Omental fat pad (tissue), 4 donors: ENCODE measurements around the gene PRICKLE4. TPM values are rescaled to one million over a fixed set of nuclear protein-coding genes. Genes with fewer than 3 reads are reported as not detected.

ENCODE experiments used
- ATAC-seq: fragments of 150-250 bp; one replicate; pipeline ENCODE4 v1.9.1; 2016; ENCODE audit warnings: mild to moderate bottlenecking, moderate library complexity; ENCODE audit not compliant: low FRiP score
- DNase-seq: peaks from one replicate; pipeline ENCODE4 v3.0.0-alpha.2; 2019; ENCODE audit warnings: low spot score
- total RNA-seq, 4 donors: library from RNA; depleted of rRNA; stranded (reverse); fragments of >200 nt; gene quantifications; one replicate each; pipeline ENCODE4 v1.1.0, GENCODE V29; 2016
- TF ChIP-seq, protein P1 (sequence below), 3 donors: fragments of 450-650 bp; IDR thresholded peaks; one replicate each; pipeline ENCODE4 v1.5.1; 2016 to 2017; ENCODE audit warnings: antibody characterized with exemption in 3 of 3, mild to moderate bottlenecking in 3 of 3, moderate library complexity in 2 of 3

Gene PRICKLE4
- total RNA-seq, 4 donors from 2014 or later: 1.6 to 11.7 (median 8.6) TPM

DNA sequence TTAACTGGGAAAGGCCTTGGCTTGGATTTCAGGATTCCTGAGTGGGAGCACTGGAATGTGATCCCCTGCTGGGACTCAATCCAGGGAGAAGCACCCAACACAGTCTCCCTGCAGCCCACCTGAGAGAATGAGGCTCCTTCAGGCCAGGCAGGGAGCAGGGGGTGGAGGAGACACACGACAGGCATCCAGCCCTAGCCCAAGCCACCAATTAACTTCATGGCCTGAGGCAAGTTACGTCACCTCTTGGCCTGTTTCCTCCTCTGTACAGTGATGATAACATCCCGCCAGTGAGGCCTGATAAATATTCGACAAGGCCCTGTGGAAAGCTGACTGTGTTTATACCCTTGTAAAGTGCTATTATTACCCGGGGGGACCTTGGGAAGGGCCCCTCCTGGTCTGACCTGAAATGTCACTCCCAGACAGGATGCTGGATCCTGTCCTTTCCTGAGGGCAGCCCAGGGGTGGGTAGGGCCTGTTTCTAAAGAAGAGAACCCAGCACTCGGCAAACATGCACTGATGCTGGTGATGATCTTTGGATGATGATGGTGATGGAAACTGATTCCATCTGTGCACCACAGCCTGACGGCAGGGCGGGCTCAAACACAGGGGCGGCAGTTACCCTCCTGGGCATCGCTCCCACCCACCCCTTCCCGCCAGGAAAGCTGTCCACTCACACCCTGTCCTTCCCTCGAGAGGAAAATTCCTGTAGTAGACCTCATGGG lies 13.3 kb upstream of the PRICKLE4 start:
- TF ChIP-seq, protein P1, sequence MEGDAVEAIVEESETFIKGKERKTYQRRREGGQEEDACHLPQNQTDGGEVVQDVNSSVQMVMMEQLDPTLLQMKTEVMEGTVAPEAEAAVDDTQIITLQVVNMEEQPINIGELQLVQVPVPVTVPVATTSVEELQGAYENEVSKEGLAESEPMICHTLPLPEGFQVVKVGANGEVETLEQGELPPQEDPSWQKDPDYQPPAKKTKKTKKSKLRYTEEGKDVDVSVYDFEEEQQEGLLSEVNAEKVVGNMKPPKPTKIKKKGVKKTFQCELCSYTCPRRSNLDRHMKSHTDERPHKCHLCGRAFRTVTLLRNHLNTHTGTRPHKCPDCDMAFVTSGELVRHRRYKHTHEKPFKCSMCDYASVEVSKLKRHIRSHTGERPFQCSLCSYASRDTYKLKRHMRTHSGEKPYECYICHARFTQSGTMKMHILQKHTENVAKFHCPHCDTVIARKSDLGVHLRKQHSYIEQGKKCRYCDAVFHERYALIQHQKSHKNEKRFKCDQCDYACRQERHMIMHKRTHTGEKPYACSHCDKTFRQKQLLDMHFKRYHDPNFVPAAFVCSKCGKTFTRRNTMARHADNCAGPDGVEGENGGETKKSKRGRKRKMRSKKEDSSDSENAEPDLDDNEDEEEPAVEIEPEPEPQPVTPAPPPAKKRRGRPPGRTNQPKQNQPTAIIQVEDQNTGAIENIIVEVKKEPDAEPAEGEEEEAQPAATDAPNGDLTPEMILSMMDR (IDR thresholded peaks at IDR 0.05): no peak
- DNase-seq (no peak), ATAC-seq (peak; percentile 29)

DNA sequence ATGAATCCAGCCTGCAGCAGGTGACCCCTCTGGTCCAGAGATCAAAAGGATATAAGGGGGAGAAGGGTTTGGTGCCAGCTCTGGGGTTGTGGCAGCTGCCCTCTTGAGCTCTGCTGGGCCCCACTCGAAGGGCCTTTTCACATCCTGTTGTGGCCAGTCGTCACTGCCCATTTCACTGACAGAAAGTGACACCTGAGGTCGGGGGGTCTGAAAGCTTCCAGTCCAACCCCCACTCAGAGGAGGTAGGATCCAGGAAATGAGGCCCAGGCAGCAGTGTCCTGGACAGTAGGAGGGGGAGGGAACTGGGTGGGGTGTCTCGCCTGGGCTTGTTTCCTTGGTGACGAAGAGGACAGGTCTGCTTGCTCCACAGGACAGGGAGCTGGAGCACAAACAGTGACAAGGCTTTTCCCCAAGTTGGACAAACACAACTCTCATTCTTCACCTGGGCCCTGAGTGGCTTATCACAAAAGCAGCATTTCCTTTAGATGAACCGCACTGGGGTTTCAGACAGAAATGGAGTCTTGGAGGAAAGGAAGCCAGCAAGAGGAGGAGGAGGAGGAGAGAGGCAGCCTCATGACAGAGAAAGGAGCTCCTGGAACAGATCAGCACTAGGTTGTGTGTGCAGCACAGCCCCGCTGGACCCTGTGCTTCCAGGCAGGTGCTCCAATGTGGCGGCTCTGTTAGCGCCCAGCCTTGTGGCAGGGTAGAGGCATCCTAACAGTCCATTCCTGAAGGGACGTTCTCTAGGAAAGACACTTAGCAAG lies 11.9 kb upstream of the PRICKLE4 start:
- TF ChIP-seq, protein P1 (IDR thresholded peaks at IDR 0.05): no peak
- no peak for DNase-seq
- ATAC-seq: no peak

DNA sequence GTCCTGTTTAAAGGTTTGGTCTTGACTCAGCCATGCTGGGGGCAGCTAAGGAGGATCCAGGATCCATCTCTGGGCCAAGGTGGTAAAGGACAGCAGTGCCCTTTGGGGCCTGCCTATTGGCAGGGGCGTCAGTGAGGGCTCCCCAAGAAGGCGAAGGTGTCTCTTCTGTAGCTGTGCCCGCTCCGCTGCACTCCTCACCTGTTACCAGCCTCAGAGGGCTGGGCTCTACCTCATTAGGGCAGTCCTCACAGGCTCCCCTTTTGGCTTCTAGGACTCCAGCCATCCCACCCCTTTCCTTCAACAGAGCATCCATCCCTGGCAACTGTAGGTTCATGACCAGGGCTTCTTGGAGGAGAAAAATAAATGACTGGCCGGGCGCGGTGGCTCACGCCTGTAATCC lies 11.2 kb upstream of the PRICKLE4 start:
- DNase-seq (no peak), ATAC-seq (no peak)
- TF ChIP-seq, protein P1 (IDR thresholded peaks at IDR 0.05): no peak

DNA sequence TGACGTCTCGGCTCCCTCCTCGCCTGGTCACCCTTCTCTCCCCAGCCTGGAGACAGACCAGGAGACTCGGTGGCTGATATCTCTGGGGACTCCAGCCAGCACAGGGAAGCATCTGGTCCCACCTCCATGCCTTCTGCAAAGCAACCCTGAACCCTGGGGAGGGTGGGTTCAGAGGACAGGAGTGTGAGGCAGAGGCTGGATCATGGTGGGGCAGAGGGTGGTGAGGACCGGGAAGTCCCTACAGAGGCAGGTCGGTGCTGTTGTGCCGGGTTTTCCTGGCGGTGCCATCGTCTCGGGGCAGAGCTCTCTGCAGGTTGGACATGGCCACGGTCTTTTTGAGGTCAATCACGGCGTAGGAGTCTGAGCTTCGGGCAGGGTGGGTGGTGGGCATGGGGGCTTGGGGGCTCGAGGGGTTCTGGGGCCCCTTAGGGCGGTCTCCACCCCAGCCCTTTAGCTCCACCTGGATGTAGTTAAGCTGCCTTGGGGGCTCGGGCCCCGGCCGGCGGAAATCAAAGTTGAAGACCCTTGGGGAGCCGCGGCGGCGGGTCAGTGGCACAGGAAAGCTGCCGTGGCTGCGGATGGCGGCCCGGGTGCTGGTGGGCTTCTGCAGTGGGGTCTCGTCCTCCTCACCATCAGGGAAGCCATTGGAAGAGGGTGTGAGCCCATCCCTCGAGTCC lies 10.1 kb upstream of the PRICKLE4 start:
- TF ChIP-seq, protein P1 (IDR thresholded peaks at IDR 0.05): no peak
- ATAC-seq (no peak), DNase-seq (no peak)

DNA sequence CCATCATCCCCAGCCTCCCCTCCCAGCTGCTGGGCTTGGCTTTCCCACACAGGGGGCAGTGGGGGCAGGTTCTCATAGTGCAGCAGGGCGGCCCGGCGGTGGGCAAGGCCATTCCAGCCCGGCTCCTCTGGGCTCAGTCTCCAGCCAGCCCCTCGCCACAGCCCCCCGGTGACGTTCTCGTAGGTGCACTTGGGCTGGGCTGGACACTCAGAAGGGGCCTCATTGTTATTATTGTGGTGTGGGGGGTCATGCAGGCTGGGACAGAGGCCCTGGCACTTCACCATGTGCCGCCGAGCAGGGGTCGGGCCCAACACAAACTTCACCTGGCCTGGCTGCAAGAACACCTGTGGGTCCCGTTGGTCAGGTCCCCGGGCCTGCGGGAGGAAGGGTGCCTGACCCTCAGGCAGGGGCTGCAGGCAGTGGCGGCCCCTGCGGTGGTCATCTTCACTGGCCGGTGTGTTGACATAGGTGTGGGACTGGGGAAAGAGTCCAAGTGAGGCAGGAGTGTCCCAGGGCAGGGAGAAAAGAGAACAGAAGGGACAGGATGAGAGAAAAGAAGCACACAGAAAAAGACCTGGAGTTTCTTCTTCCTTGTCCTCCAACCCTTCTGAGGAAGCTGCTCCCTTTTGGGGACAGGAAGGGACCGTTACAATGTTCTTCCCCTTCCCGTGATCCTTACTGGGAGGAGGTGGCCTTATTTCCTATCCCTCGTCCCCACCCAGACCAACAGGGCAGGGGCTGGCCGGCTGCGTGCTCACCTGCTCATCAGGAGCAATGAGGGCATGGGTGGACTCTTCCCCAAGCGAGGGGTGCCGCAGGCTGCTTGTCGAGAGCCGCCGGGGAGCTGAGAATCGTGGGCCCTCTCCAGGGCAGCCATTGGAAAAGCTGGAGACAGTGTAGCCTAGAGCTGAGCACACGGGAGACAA lies 9.3 kb upstream of the PRICKLE4 start:
- TF ChIP-seq, protein P1 (IDR thresholded peaks at IDR 0.05): no peak
- ATAC-seq (no peak), DNase-seq (no peak)

DNA sequence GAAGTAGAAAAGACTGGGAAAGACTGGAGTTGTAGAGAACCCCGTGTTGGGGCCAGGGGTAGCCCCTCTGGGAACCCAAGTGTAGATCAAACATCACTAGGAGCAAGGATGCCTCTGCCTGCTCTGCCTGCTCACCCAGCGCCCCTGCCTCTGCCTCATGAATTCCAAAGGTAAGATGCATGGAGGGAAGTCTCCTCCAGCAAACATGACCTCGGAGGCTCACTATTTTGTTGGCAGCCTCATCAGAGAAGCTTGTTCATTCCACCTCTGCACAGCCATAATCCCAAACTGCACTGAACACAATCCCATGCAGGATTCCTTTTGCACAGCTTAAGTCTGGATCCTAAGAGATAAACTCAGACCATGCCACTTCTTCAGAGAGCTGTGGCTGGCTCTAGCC lies 5.7 kb upstream of the PRICKLE4 start:
- TF ChIP-seq, protein P1 (IDR thresholded peaks at IDR 0.05): no peak
- DNase-seq (no peak), ATAC-seq (no peak)
